Measurements from ENCODE around the gene CFAP46. TPM values are rescaled to one million over a fixed set of nuclear protein-coding genes. Genes with fewer than 3 reads are reported as not detected.

Gene CFAP46
- polyA plus RNA-seq, 1 donor from 2014 or later, result 2.6 TPM

GRCh38 chr10:132927824-132928223, 14.5 kb downstream of the CFAP46 start:
- H3K9ac ChIP-seq (ENCODE audit: low read length), result no peak overlapping the region
- no peaks in the 10 kb centered on the region for H3K27me3 ChIP-seq (ENCODE audit: insufficient read depth, low read depth, low read length)
- H3K79me2 ChIP-seq (replicated peaks; ENCODE audit: insufficient read depth, low read length), result no peaks in the 10 kb centered on the region
- no peak overlapping the region for H3K4me2 ChIP-seq (ENCODE audit: low read length)
- TF ChIP-seq MXI1 (conservative IDR thresholded peaks at IDR 0.05; ENCODE audit: poor library complexity, severe bottlenecking) (no peak), TAF1 (IDR thresholded peaks at IDR 0.05; ENCODE audit: low read depth) (no peak), POLR2AphosphoS5 (IDR thresholded peaks at IDR 0.05) (no peak), RAD21 (conservative IDR thresholded peaks at IDR 0.05) (no peak), EZH2 (IDR thresholded peaks at IDR 0.05; ENCODE audit: borderline replicate concordance, insufficient read depth, low read length, poor library complexity, severe bottlenecking) (no peak), REST (IDR thresholded peaks at IDR 0.05; ENCODE audit: borderline replicate concordance) (no peak), SMC3 (conservative IDR thresholded peaks at IDR 0.05; ENCODE audit: poor library complexity) (no peak), CTCF (IDR thresholded peaks at IDR 0.05; ENCODE audit: poor library complexity, severe bottlenecking) (no peak), EP300 (conservative IDR thresholded peaks at IDR 0.05; ENCODE audit: poor library complexity, severe bottlenecking) (no peak)
- no peaks in the 10 kb centered on the region for H3K36me3 ChIP-seq (ENCODE audit: insufficient read depth, low read length)
- H3K9me3 ChIP-seq (ENCODE audit: low read length), result no peaks in the 10 kb centered on the region
- H4K20me1 ChIP-seq (ENCODE audit: insufficient read depth), result no peaks in the 10 kb centered on the region
- H3K4me3 ChIP-seq (ENCODE audit: low read length), result no peak overlapping the region
- H2AFZ ChIP-seq (ENCODE audit: low read depth, low read length), result no peak overlapping the region
- H3F3A ChIP-seq (ENCODE audit: insufficient read depth, low read length, poor library complexity, severe bottlenecking), result no peaks in the 10 kb centered on the region
- no peak overlapping the region for H3K27ac ChIP-seq (ENCODE audit: low read length)
- no peaks in the 10 kb centered on the region for H3K9me2 ChIP-seq (ENCODE audit: insufficient read depth, low read length)

GRCh38 chr10:132926777-132927650, 15.4 kb downstream of the CFAP46 start:
- no peaks in the 10 kb centered on the region for H3K9me3 ChIP-seq (ENCODE audit: low read length)
- H3K9ac ChIP-seq (ENCODE audit: low read length), result no peak overlapping the region
- no peaks in the 10 kb centered on the region for H3K9me2 ChIP-seq (ENCODE audit: insufficient read depth, low read length)
- H3F3A ChIP-seq (ENCODE audit: insufficient read depth, low read length, poor library complexity, severe bottlenecking), result no peaks in the 10 kb centered on the region
- no peaks in the 10 kb centered on the region for H3K79me2 ChIP-seq (replicated peaks; ENCODE audit: insufficient read depth, low read length)
- H4K20me1 ChIP-seq (ENCODE audit: insufficient read depth), result no peaks in the 10 kb centered on the region
- H3K27me3 ChIP-seq (ENCODE audit: insufficient read depth, low read depth, low read length), result no peaks in the 10 kb centered on the region
- no peak for TF ChIP-seq MXI1 (conservative IDR thresholded peaks at IDR 0.05; ENCODE audit: poor library complexity, severe bottlenecking)
- TF ChIP-seq REST (IDR thresholded peaks at IDR 0.05; ENCODE audit: borderline replicate concordance), result no peak
- TF ChIP-seq EP300 (conservative IDR thresholded peaks at IDR 0.05; ENCODE audit: poor library complexity, severe bottlenecking), result no peak
- TF ChIP-seq SMC3 (conservative IDR thresholded peaks at IDR 0.05; ENCODE audit: poor library complexity), result no peak
- TF ChIP-seq CTCF (IDR thresholded peaks at IDR 0.05; ENCODE audit: poor library complexity, severe bottlenecking), result no peak
- TF ChIP-seq EZH2 (IDR thresholded peaks at IDR 0.05; ENCODE audit: borderline replicate concordance, insufficient read depth, low read length, poor library complexity, severe bottlenecking), result no peak
- no peak for TF ChIP-seq POLR2AphosphoS5 (IDR thresholded peaks at IDR 0.05)
- no peak for TF ChIP-seq RAD21 (conservative IDR thresholded peaks at IDR 0.05)
- no peak for TF ChIP-seq TAF1 (IDR thresholded peaks at IDR 0.05; ENCODE audit: low read depth)
- no peak overlapping the region for H3K4me2 ChIP-seq (ENCODE audit: low read length)
- no peak overlapping the region for H3K4me3 ChIP-seq (ENCODE audit: low read length)
- H3K27ac ChIP-seq (ENCODE audit: low read length), result no peak overlapping the region
- H3K36me3 ChIP-seq (ENCODE audit: insufficient read depth, low read length), result no peaks in the 10 kb centered on the region
- H2AFZ ChIP-seq (ENCODE audit: low read depth, low read length), result no peak overlapping the region

All from neural cell (in vitro differentiated cells).